Suprapubic skin (tissue), 4 donors: Measurements from ENCODE around the gene TMEM187. TPM values are rescaled to one million over a fixed set of nuclear protein-coding genes. Genes with fewer than 3 reads are reported as not detected.
"Not testable (repeated sequence)": the region's sequence is repeated elsewhere in the genome, so short reads cannot be mapped to it uniquely, and the experiment has no call there.

Experiments
- DNase-seq, 2 donors: peaks; one replicate each; pipeline ENCODE4 v3.0.0-alpha.2; 2019; ENCODE audit warnings: low spot score in 2 of 2
- H3K27ac ChIP-seq: fragments of 200-600 bp; sonication (generic); one replicate; pipeline ENCODE4 v1.5.1; 2019
- H3K27me3 ChIP-seq: fragments of 200-600 bp; sonication (generic); one replicate; pipeline ENCODE4 v1.5.1; 2019
- H3K36me3 ChIP-seq: fragments of 200-600 bp; sonication (generic); one replicate; pipeline ENCODE4 v1.5.1; 2019
- H3K4me1 ChIP-seq: fragments of 200-600 bp; sonication (generic); one replicate; pipeline ENCODE4 v1.5.1; 2019
- H3K4me3 ChIP-seq: fragments of 200-600 bp; sonication (generic); one replicate; pipeline ENCODE4 v1.5.1; 2019; ENCODE audit warnings: mild to moderate bottlenecking
- H3K9me3 ChIP-seq: fragments of 200-600 bp; sonication (generic); one replicate; pipeline ENCODE4 v1.5.1; 2019
- CTCF ChIP-seq, 2 donors: fragments of 200-600 bp in 1 of 2; fragments of 450-650 bp in 1 of 2; sonication (generic) in 1 of 2; IDR thresholded peaks; one replicate each; pipeline ENCODE4 v1.5.1; 2016 to 2019; ENCODE audit warnings: antibody characterized with exemption in 2 of 2, mild to moderate bottlenecking in 1 of 2, moderate library complexity in 1 of 2
- EP300 ChIP-seq: sonication (generic); formaldehyde crosslinking; IDR thresholded peaks from one replicate; pipeline ENCODE4 v1.6.1; 2017; ENCODE audit warnings: antibody characterized with exemption
- POLR2A ChIP-seq, 2 donors: fragments of 450-650 bp; IDR thresholded peaks; one replicate each; pipeline ENCODE4 v1.6.1; 2017; ENCODE audit warnings: antibody characterized with exemption in 2 of 2, mild to moderate bottlenecking in 2 of 2, moderate library complexity in 2 of 2
- POLR2AphosphoS5 ChIP-seq, 3 donors: sonication (generic); formaldehyde crosslinking; IDR thresholded peaks; one replicate each; pipeline ENCODE4 v1.6.1; 2017; ENCODE audit warnings: antibody characterized with exemption in 3 of 3
- WGBS: methylation state at CpG from one replicate; pipeline ENCODE4 v1.1.5; 2018; 5-methylcytosine and 5-hydroxymethylcytosine counted together
- total RNA-seq, 4 donors: library from RNA; depleted of rRNA; stranded (reverse); fragments of >200 nt; gene quantifications; one replicate each; pipeline ENCODE4 v1.1.0, GENCODE V29; 2016

Gene TMEM187
- total RNA-seq, 4 donors from 2014 or later = 7.8 to 10.7 (median 8.6) TPM

GRCh38 chrX:153971450-153972367, 845 bp upstream of the TMEM187 start, which contains the start of gene HCFC1:
TSS of gene HCFC1 (minus strand) at chrX:153971818. CDS start at chrX:153970840, 978 bp downstream.
- peak within 1 kb of the TSS; percentile 98 for H3K27ac ChIP-seq
- no peaks in the 10 kb centered on the region for H3K36me3 ChIP-seq
- peak; percentile 96 to 97 for DNase-seq
- no peaks in the 10 kb centered on the region for H3K27me3 ChIP-seq
- H3K4me3 ChIP-seq = peak within 1 kb of the TSS; percentile 60
- H3K4me1 ChIP-seq = peaks cover 47% of the 10 kb centered on the region
- no peak for TF ChIP-seq POLR2A (IDR thresholded peaks at IDR 0.05)
- TF ChIP-seq POLR2AphosphoS5 (IDR thresholded peaks at IDR 0.05) = peak in 2 of 3 donors; percentile 5 to 47
- TF ChIP-seq CTCF (IDR thresholded peaks at IDR 0.05) = no peak
- no peak for TF ChIP-seq EP300
- 14% methylated on average over 55 of the region's 96 CpGs for WGBS
- no peaks in the 10 kb centered on the region for H3K9me3 ChIP-seq

GRCh38 chrX:153973127-153974002, 811 bp downstream of the TMEM187 start:
- H3K4me1 ChIP-seq = peaks cover 30% of the 10 kb centered on the region
- no peak for TF ChIP-seq EP300
- H3K9me3 ChIP-seq = no peaks in the 10 kb centered on the region
- H3K27me3 ChIP-seq = no peaks in the 10 kb centered on the region
- H3K27ac ChIP-seq = peak overlapping the region; percentile 98
- DNase-seq = peak in 1 of 2 donors; percentile 60
- no peaks in the 10 kb centered on the region for H3K36me3 ChIP-seq
- H3K4me3 ChIP-seq = peak overlapping the region; percentile 60
- WGBS = 53% methylated on average over 19 of the region's 20 CpGs

- Histone ChIP-seq H3K36me3 (no peaks in the 10 kb centered on the region), H3K27ac (peak overlapping the region; percentile 98), H3K4me1 (peaks cover 22% of the 10 kb centered on the region), H3K4me3 (peak overlapping the region; percentile 60), H3K27me3 (no peaks in the 10 kb centered on the region), H3K9me3 (no peaks in the 10 kb centered on the region)
- no peak for TF ChIP-seq CTCF (IDR thresholded peaks at IDR 0.05)
- no peak for TF ChIP-seq POLR2AphosphoS5 (IDR thresholded peaks at IDR 0.05)
- no peak for TF ChIP-seq POLR2A (IDR thresholded peaks at IDR 0.05)
- TF ChIP-seq EP300 = no peak
- DNase-seq = peak in 1 of 2 donors; percentile 58
- 73% methylated on average over 13 of the region's 14 CpGs for WGBS
Observed at GRCh38 chrX:153974003-153974725, 1.6 kb downstream of the TMEM187 start.

- Histone ChIP-seq H3K27ac (peak overlapping the region; percentile 98), H3K36me3 (no peaks in the 10 kb centered on the region), H3K4me3 (no peak overlapping the region), H3K9me3 (no peaks in the 10 kb centered on the region), H3K27me3 (no peaks in the 10 kb centered on the region), H3K4me1 (peaks cover 16% of the 10 kb centered on the region)
- TF ChIP-seq POLR2AphosphoS5 (IDR thresholded peaks at IDR 0.05) (no peak), EP300 (no peak), POLR2A (IDR thresholded peaks at IDR 0.05) (no peak), CTCF (IDR thresholded peaks at IDR 0.05) (no peak)
- DNase-seq = no peak
- WGBS = 66% methylated on average over 3 of the region's 3 CpGs
Observed at GRCh38 chrX:153974726-153975286, 2.3 kb downstream of the TMEM187 start.

GRCh38 chrX:153980394-153980793, 7.8 kb downstream of the TMEM187 start:
- H3K4me3 ChIP-seq, H3K27ac ChIP-seq, DNase-seq, H3K36me3 ChIP-seq, H3K27me3 ChIP-seq, H3K9me3 ChIP-seq: not testable (repeated sequence)
- H3K4me1 ChIP-seq = peaks cover 12% of the 10 kb centered on the region
- WGBS = 61% methylated on average over 8 of the region's 10 CpGs
